Hematopoietic multipotent progenitor cell treated with erythropoietin and hydrocortisone succinate and interleukin-3 and kit ligand, for 6 days (in vitro differentiated cells): Measurements from ENCODE around the gene MT1H.
"Not testable (repeated sequence)": the region's sequence is repeated elsewhere in the genome, so short reads cannot be mapped to it uniquely, and the experiment has no call there.

Experiments
- DNase-seq: peaks from one replicate; pipeline ENCODE4 v3.0.0-alpha.2; 2015

Gene MT1H

GRCh38 chr16:56669005-56669839 lies at the start of gene MT1H:
Gene MT1H (plus strand): TSS chr16:56669814. CDS start chr16:56669885, 71 bp downstream.
- peak; percentile 71 for DNase-seq

DNA sequence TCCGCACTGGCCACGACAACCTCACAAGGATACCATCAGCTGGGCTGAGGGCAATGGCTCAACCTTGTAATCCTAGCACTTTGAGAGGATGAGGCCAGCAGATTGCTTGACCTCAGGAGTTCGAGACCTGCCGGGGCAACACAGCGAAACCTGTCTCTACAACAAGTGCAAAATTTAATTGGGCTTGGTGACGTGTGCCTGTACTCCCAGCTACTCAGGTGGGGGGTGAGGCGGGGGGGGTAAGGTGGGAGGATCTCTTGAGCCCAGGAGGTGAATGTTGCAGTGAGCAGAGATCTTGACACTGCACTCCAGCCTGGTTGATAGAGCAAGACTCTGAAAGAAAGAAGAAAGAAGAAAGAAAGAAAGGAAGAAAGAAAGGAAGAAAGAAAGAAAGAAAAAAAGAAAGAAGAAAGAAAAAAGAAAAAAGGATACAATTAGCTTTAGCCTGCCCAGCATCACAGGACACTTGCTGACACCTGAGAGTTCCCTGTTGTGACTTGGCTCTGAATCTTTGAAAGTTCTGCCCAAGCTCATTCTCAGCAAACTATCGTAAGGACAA lies 49.2 kb upstream of the MT1H start:
- no peak for DNase-seq

- not testable (repeated sequence) for DNase-seq
Observed at GRCh38 chr16:56621665-56622445, 47.8 kb upstream of the MT1H start.

- DNase-seq: not testable (repeated sequence)
Observed at GRCh38 chr16:56623184-56623583, 46.4 kb upstream of the MT1H start.

- DNase-seq: no peak
Observed at GRCh38 chr16:56623637-56624036, 46.0 kb upstream of the MT1H start.

- DNase-seq: peak; percentile 75
Observed at GRCh38 chr16:56625140-56625942, 44.3 kb upstream of the MT1H start, which contains the start of gene MT1E. Gene MT1E (plus strand): TSS chr16:56625781. CDS start chr16:56625852, 71 bp downstream.

DNA sequence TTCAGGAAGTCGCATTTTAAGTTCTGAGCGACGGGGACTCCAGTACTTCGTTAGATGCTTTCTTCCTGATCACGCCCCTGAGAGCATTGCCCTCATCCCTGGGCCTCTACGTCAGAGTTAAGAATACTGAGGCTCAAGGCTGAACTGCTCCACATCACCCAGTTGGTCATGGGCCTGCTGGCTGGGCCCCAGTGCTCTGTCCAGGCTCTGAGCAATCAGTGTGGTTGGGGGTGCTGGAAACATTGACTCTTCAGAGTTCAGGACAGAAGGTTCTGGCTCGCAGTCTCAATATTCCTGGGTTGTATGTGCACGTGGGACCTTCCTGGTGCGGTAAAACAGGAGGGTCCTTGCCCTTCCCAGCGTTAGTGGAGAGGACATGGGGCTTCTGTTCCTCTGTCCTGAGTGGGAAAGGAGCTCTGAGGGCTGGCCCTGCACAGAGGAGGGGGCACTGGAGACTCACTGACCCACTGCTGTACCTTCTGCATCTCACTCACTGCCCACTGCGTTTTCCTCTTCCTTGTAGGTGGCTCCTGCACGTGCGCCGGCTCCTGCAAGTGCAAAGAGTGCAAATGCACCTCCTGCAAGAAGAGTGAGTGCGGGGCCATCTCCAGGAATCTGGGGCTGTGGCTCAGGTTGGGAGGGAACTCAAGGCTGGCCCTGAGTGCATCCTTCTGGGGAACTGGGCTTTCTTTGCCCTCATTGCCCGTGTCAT lies 43.5 kb upstream of the MT1H start:
- DNase-seq: no peak

DNA sequence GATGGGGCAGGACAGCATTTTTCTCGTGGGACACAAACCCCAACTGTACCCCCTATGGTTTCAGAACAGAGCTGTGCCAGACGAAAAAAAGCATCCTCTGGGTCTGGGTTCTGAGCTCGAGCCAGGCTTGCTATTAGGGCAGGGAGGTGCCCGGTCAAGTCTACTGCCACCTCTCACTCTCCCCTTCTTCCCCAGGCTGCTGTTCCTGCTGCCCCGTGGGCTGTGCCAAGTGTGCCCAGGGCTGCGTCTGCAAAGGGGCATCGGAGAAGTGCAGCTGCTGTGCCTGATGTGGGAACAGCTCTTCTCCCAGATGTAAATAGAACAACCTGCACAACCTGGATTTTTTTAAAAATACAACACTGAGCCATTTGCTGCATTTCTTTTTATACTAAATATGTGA lies 42.9 kb upstream of the MT1H start:
- no peak for DNase-seq

GRCh38 chr16:56628486-56629350 lies 40.9 kb upstream of the MT1H start:
- no peak for DNase-seq

GRCh38 chr16:56629531-56629930 lies 40.1 kb upstream of the MT1H start:
- DNase-seq: no peak

DNA sequence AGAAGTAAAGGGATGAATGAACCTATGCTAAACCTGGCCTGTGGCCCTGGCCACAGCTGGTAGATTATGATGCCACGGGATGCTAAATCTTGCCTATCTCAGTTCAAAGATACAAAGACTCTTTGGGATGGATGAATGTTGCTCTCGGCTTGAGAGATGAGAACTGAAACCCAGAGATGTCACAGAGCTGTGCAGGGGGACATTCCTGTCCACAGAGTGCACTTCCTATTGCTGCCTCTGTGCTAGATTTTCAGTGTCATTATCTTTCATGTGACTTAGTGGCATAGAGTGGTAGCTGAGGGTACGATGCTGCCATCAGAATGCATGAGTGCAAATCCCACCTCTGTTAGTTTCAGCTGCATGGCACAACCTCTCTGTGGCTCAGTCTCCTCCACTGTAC lies 39.5 kb upstream of the MT1H start:
- DNase-seq: no peak

- DNase-seq: no peak
Observed at GRCh38 chr16:56631197-56631596, 38.4 kb upstream of the MT1H start.

GRCh38 chr16:56631832-56632155 lies 37.8 kb upstream of the MT1H start:
- no peak for DNase-seq

GRCh38 chr16:56632156-56632847 lies 37.3 kb upstream of the MT1H start, which contains the start of gene MT1M:
Gene MT1M (plus strand): TSS chr16:56632659. CDS start chr16:56632732, 73 bp downstream.
- peak; percentile 41 for DNase-seq

GRCh38 chr16:56632848-56633365 lies 36.7 kb upstream of the MT1H start:
- DNase-seq: no peak

- no peak for DNase-seq
Observed at GRCh38 chr16:56633535-56633934, 36.1 kb upstream of the MT1H start.

- no peak for DNase-seq
Observed at GRCh38 chr16:56634715-56635440, 34.7 kb upstream of the MT1H start.

DNA sequence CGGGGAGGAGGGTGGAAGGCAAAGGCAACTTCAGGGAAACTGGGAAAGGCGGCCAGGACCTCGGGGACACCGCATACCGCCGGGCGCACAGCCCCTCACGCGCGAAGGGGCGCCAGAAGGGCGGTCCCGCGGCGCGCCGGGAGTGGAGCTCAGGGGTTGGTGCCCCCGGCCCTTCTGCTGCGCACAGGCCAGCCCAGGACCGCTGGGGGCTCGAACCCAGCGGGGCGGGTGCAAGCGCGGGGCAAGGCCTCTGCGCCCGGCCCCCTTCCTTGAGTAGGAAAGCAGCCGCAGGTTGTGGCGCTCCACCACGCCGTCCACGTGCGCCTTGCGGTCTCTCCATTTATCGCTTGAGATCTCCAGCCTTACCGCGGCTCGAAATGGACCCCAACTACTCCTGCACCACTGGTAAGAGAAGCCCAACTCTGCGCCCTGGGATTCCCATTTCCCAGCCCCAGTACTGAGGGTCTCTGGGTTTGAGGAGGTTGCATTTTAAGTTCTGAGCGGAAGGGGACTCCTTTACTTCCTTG lies 34.1 kb upstream of the MT1H start:
- DNase-seq: no peak
